HepG2 (cell line): ENCODE results near the gene FLAD1. TPM values are rescaled to one million over a fixed set of nuclear protein-coding genes. Genes with fewer than 3 reads are reported as not detected.
A peak's percentile ranks its signal among the peaks of the same experiment; 100 is the strongest.

Source experiments
- ASH2L ChIP-seq: fragments of 300-600, 200-600 bp; sonication (generic); IDR thresholded peaks from 2 replicates; pipeline ENCODE4 v1.7.0; 2017; ENCODE audit warnings: low read depth, mild to moderate bottlenecking, moderate library complexity, mixed read lengths, low read length; ENCODE audit not compliant: insufficient read length
- DZIP1 ChIP-seq: sonication (generic); formaldehyde crosslinking; IDR thresholded peaks from 2 replicates; pipeline ENCODE4 v1.5.0; 2020; ENCODE audit warnings: mild to moderate bottlenecking, missing genetic modification reagents
- E2F1 ChIP-seq: sonication (generic); formaldehyde crosslinking; IDR thresholded peaks from 2 replicates; pipeline ENCODE4 v1.5.0; 2020; ENCODE audit warnings: missing genetic modification reagents
- ELF1 ChIP-seq: sonication (generic); formaldehyde crosslinking; IDR thresholded peaks from 2 replicates; pipeline ENCODE4 v1.4.0; 2020; ENCODE audit warnings: missing genetic modification reagents
- EP300 ChIP-seq, 3 experiments: sonication (generic) in 1 of 3; formaldehyde crosslinking in 1 of 3; IDR thresholded peaks; 2 replicates each; pipeline versions ENCODE4 v1.5.1 to v1.6.1; 2011 to 2020; ENCODE audit warnings: low read depth in 2 of 3, low read length in 2 of 3, borderline replicate concordance in 1 of 3, improper control_type of control experiment in 1 of 3, mild to moderate bottlenecking in 1 of 3, missing genetic modification reagents in 1 of 3, moderate library complexity in 1 of 3
- HCFC1 ChIP-seq: fragments of 150-350 bp; IDR thresholded peaks from 2 replicates; pipeline ENCODE4 v1.6.1; 2014; ENCODE audit warnings: low read depth, low read length
- MZF1 ChIP-seq: sonication (generic); formaldehyde crosslinking; IDR thresholded peaks from 2 replicates; pipeline ENCODE4 v1.8.1; 2023; ENCODE audit warnings: mild to moderate bottlenecking, missing genetic modification reagents, borderline replicate concordance
- PHB2 ChIP-seq: fragments of 450-650 bp; IDR thresholded peaks from 2 replicates; pipeline ENCODE4 v1.6.1; 2018; ENCODE audit not compliant: partially characterized antibody
- RELA ChIP-seq: sonication (generic); formaldehyde crosslinking; IDR thresholded peaks from 2 replicates; pipeline ENCODE4 v1.4.0; 2020; ENCODE audit warnings: missing genetic modification reagents
- SALL2 ChIP-seq: sonication (generic); formaldehyde crosslinking; IDR thresholded peaks from 2 replicates; pipeline ENCODE4 v1.8.1; 2023; ENCODE audit warnings: mild to moderate bottlenecking, missing genetic modification reagents, inconsistent platforms
- TGIF2 ChIP-seq: IDR thresholded peaks from 2 replicates; pipeline ENCODE4 v1.6.1; 2016; ENCODE audit warnings: control low read depth, missing compliant biosample characterization
- TIGD3 ChIP-seq: sonication (generic); formaldehyde crosslinking; IDR thresholded peaks from 2 replicates; pipeline ENCODE4 v1.5.1; 2020; ENCODE audit warnings: mild to moderate bottlenecking, missing genetic modification reagents, borderline replicate concordance
- ZNF253 ChIP-seq: sonication (generic); formaldehyde crosslinking; IDR thresholded peaks from 2 replicates; pipeline ENCODE4 v1.8.0; 2022; ENCODE audit warnings: mild to moderate bottlenecking, missing genetic modification reagents, borderline replicate concordance
- ZNF614 ChIP-seq: IDR thresholded peaks from 2 replicates; pipeline ENCODE4 v1.6.1; 2018; ENCODE audit warnings: missing biosample characterization, missing genetic modification reagents, inconsistent platforms, borderline replicate concordance
- polyA plus RNA-seq, 8 experiments: library from polyadenylated mRNA; depleted of rRNA in 3 of 8; stranded (reverse) in 7 of 8; unstranded in 1 of 8; fragments of >200 nt; fragmentation: Illumina TruSeq in 4 of 8; extraction: Trizol in 4 of 8; gene quantifications; 2 replicates each; pipeline versions ENCODE4 v1.2.1 to v1.2.3, GENCODE V29; 2011 to 2016; ENCODE audit warnings: low read depth in 4 of 8, missing spikeins in 1 of 8, mixed read lengths in 1 of 8; ENCODE audit not compliant: insufficient read depth in 1 of 8
- total RNA-seq, 5 experiments: library from RNA; depleted of rRNA; stranded (reverse); fragments of >200 nt; fragmentation: Illumina TruSeq; extraction: Trizol; gene quantifications; 2 replicates each; pipeline ENCODE4 v1.2.3, GENCODE V29; 2016; ENCODE audit warnings: low read depth in 1 of 5
- TF ChIP-seq, protein P1 (sequence below): sonication (generic); IDR thresholded peaks from 2 replicates; pipeline ENCODE4 v1.6.1; 2016; ENCODE audit warnings: low read depth, borderline replicate concordance
- TF ChIP-seq, protein P2 (sequence below): IDR thresholded peaks from 2 replicates; pipeline ENCODE4 v1.4.0; 2020; ENCODE audit warnings: mild to moderate bottlenecking, missing genetic modification reagents

The FLAD1 gene
- total and polyA plus RNA-seq, 2 of the 13 experiments (the other 11 are each of a cell fraction or from before 2014, with no cell fraction given): 25.9 to 32.8 TPM

DNA sequence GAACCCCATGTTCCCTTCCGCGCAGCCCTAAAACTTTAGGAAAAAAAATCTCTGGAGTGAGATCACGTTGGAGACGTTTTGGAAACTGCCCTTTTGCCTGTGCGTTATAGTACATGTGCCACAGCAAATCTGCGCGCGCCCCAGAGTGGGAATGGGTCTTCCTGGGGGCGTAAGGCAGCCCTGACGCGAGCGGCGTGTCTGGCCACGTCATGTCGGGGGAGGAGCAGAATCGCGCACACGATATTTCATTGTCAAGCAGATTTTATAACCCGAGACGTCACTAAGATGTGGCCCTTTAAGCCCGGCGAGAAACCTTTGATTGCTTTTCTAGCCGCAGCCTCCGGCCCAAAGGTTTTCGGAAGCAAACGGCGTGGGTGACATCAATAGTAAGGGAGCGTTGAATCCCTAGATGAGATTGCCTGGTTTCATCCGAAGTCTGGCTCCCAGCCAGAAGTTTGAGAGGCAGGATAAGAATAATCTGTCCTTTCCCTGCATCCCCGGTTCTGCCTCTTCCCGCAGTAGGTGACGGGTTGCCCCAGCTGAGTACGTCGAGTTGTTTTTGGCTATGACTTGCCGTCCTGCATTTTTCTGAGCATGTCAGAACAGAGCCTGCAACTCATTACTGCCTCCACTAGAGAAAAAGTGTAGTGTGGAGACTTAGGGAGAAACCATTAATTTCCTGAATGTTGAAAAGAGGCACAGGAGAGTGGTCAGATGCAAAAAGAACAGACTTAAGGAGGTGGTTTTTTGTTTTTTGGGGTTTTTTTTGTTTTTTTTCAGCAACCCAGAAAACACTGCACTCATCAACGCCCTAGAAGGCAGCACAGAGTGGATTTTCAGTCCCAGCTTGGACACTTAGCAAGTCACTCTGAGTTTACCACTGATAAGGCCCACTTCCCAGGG, 45.8 kb upstream of the FLAD1 start (continued):
- TF ChIP-seq DZIP1 (CRISPR knock-in tag) (no peak), E2F1 (CRISPR knock-in tag) (0 out of 2 replicates have a peak, but pooled peaks have one; percentile 19), MZF1 (CRISPR knock-in tag) (no peak), SALL2 (CRISPR knock-in tag) (no peak; the same call in 1 of the 2 replicates), PHB2 (no peak), HCFC1 (no peak), TGIF2 (CRISPR knock-in tag) (peak; percentile 59; the same call in 1 of the 2 replicates), ELF1 (no peak), RELA (CRISPR knock-in tag) (no peak), TIGD3 (0 out of 2 replicates have a peak, but pooled peaks have one; percentile 9), ZNF253 (no peak), EP300 (IDR thresholded peaks at IDR 0.05; ENCODE audit: low read depth in 2 of 2, low read length in 2 of 2) (no peak), EP300 (CRISPR knock-in tag; IDR thresholded peaks at IDR 0.05; ENCODE audit: borderline replicate concordance) (no peak), ZNF614 (no peak), ASH2L (peak; percentile 84)
- TF ChIP-seq, protein P1, sequence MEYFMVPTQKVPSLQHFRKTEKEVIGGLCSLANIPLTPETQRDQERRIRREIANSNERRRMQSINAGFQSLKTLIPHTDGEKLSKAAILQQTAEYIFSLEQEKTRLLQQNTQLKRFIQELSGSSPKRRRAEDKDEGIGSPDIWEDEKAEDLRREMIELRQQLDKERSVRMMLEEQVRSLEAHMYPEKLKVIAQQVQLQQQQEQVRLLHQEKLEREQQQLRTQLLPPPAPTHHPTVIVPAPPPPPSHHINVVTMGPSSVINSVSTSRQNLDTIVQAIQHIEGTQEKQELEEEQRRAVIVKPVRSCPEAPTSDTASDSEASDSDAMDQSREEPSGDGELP: no peak; the same call in 1 of the 2 replicates
- TF ChIP-seq, protein P2, sequence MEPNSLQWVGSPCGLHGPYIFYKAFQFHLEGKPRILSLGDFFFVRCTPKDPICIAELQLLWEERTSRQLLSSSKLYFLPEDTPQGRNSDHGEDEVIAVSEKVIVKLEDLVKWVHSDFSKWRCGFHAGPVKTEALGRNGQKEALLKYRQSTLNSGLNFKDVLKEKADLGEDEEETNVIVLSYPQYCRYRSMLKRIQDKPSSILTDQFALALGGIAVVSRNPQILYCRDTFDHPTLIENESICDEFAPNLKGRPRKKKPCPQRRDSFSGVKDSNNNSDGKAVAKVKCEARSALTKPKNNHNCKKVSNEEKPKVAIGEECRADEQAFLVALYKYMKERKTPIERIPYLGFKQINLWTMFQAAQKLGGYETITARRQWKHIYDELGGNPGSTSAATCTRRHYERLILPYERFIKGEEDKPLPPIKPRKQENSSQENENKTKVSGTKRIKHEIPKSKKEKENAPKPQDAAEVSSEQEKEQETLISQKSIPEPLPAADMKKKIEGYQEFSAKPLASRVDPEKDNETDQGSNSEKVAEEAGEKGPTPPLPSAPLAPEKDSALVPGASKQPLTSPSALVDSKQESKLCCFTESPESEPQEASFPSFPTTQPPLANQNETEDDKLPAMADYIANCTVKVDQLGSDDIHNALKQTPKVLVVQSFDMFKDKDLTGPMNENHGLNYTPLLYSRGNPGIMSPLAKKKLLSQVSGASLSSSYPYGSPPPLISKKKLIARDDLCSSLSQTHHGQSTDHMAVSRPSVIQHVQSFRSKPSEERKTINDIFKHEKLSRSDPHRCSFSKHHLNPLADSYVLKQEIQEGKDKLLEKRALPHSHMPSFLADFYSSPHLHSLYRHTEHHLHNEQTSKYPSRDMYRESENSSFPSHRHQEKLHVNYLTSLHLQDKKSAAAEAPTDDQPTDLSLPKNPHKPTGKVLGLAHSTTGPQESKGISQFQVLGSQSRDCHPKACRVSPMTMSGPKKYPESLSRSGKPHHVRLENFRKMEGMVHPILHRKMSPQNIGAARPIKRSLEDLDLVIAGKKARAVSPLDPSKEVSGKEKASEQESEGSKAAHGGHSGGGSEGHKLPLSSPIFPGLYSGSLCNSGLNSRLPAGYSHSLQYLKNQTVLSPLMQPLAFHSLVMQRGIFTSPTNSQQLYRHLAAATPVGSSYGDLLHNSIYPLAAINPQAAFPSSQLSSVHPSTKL (CRISPR knock-in tag): peak; percentile 32; the same call in 1 of the 2 replicates
